Vein endothelial cell (primary cell): Measurements from ENCODE around the gene DVL1. TPM values are rescaled to one million over a fixed set of nuclear protein-coding genes. Genes with fewer than 3 reads are reported as not detected.

Experiments used
- small RNA-seq: library from RNA; depleted of rRNA; stranded (forward); fragments of <200 nt; gene quantifications from one replicate; pipeline ENCODE3, GENCODE V24; 2012
- total RNA-seq: library from RNA; depleted of rRNA; stranded (reverse); fragments of >200 nt; gene quantifications from 2 replicates; pipeline ENCODE4 v1.2.3, GENCODE V29; 2012

DVL1 gene
- total RNA-seq = 40.6 and 55.2 TPM in 2 replicates

GRCh38 chr1:1349256-1350012 lies at the start of gene DVL1:
DVL1 (minus strand) TSS chr1:1349418; CDS start chr1:1349065, 353 bp downstream.

GRCh38 chr1:1374929-1375662 lies 25.9 kb upstream of the DVL1 start, which contains the start of gene AURKAIP1:
AURKAIP1 (minus strand) TSS chr1:1375207; CDS start chr1:1374756, 451 bp downstream.

GRCh38 chr1:1358433-1359271 lies 9.4 kb upstream of the DVL1 start, which contains the start of gene MXRA8:
MXRA8 (minus strand) TSS chr1:1358555; CDS start chr1:1358504, 51 bp downstream.

GRCh38 chr1:1331068-1331965 lies 17.9 kb downstream of the DVL1 start, which contains the start of gene TAS1R3:
TAS1R3 (plus strand) TSS chr1:1331280; CDS start chr1:1331346, 66 bp downstream.

GRCh38 chr1:1324524-1325287 lies 24.5 kb downstream of the DVL1 start, which contains the start of the genes CPTP and INTS11:
CPTP (plus strand) TSS chr1:1324802; CDS start chr1:1326911, 2,109 bp downstream.
INTS11 (minus strand) TSS chr1:1324660; CDS start chr1:1324608, 52 bp downstream.

GRCh38 chr1:1307923-1308755 lies 41.1 kb downstream of the DVL1 start, which contains the start of the genes ACAP3 and PUSL1:
ACAP3 (minus strand) TSS chr1:1307930; CDS start chr1:1307815, 115 bp downstream.
PUSL1 (plus strand) TSS chr1:1308597; CDS start chr1:1308644, 47 bp downstream.

Small RNAs within 50 kb of the gene (small RNA-seq; reads per million reads assigned to genes)
- not detected for gene MIR6726

Other genes with a start within 250 kb of the DVL1 start
- gene C1orf159, start 233.3 kb downstream of the DVL1 start, total RNA-seq = 12.1 and 12.4 TPM in 2 replicates
- gene TTLL10, start 175.5 kb downstream of the DVL1 start, total RNA-seq = not detected in 2 replicates
- not detected in 2 replicates for gene TNFRSF18, start 142.8 kb downstream of the DVL1 start, total RNA-seq
- gene TNFRSF4, start 135.3 kb downstream of the DVL1 start, total RNA-seq = 2.0 and 3.6 TPM in 2 replicates
- gene SDF4, start 117.4 kb downstream of the DVL1 start, total RNA-seq = 115 and 138 TPM in 2 replicates
- gene B3GALT6, start 117.2 kb downstream of the DVL1 start, total RNA-seq = 27.9 and 34.9 TPM in 2 replicates
- gene C1QTNF12, start 102.7 kb downstream of the DVL1 start, total RNA-seq = 0.33 and 0.76 TPM in 2 replicates
- 48.2 and 53.6 TPM in 2 replicates for gene UBE2J2, start 75.6 kb downstream of the DVL1 start, total RNA-seq
- gene SCNN1D, start 69.0 kb downstream of the DVL1 start, total RNA-seq = 0.33 and 0.67 TPM in 2 replicates
- 22.4 and 29.7 TPM in 2 replicates for gene ACAP3, start 41.5 kb downstream of the DVL1 start, total RNA-seq
- gene PUSL1, start 40.8 kb downstream of the DVL1 start, total RNA-seq = 26.6 and 32.3 TPM in 2 replicates
- 79.4 and 105 TPM in 2 replicates for gene INTS11, start 24.8 kb downstream of the DVL1 start, total RNA-seq
- gene CPTP, start 24.6 kb downstream of the DVL1 start, total RNA-seq = 30.7 and 31.7 TPM in 2 replicates
- 0.38 and 0.65 TPM in 2 replicates for gene TAS1R3, start 18.1 kb downstream of the DVL1 start, total RNA-seq
- gene MXRA8, start 9.1 kb upstream of the DVL1 start, total RNA-seq = 1.6 TPM in 2 replicates
- 104 and 123 TPM in 2 replicates for gene AURKAIP1, start 25.8 kb upstream of the DVL1 start, total RNA-seq
- gene CCNL2, start 49.9 kb upstream of the DVL1 start, total RNA-seq = 135 and 138 TPM in 2 replicates
- 88.0 and 89.5 TPM in 2 replicates for gene MRPL20, start 57.9 kb upstream of the DVL1 start, total RNA-seq
- gene ANKRD65, start 71.9 kb upstream of the DVL1 start, total RNA-seq = under 0.01 TPM in 1 of 2 replicates, not detected in the other
- gene VWA1, start 86.3 kb upstream of the DVL1 start, total RNA-seq = 5.0 and 5.2 TPM in 2 replicates
- not detected in 2 replicates for gene ATAD3C, start 100.3 kb upstream of the DVL1 start, total RNA-seq
- gene ATAD3B, start 122.3 kb upstream of the DVL1 start, total RNA-seq = 10.1 and 28.8 TPM in 2 replicates
- 41.8 and 49.4 TPM in 2 replicates for gene ATAD3A, start 162.7 kb upstream of the DVL1 start, total RNA-seq
- 1.7 and 4.2 TPM in 2 replicates for gene TMEM240, start 191.2 kb upstream of the DVL1 start, total RNA-seq
- 76.4 and 79.6 TPM in 2 replicates for gene SSU72, start 225.4 kb upstream of the DVL1 start, total RNA-seq